Right cardiac atrium (tissue), 5 donors: ENCODE results near the gene PICALM. TPM values are rescaled to one million over a fixed set of nuclear protein-coding genes. Genes with fewer than 3 reads are reported as not detected.
"Not testable (repeated sequence)": the region's sequence is repeated elsewhere in the genome, so short reads cannot be mapped to it uniquely, and the experiment has no call there.

Experiments
- ATAC-seq, 2 donors: fragments of 200-7000 bp; cut with Tn5 transposase; one replicate each; pipeline versions ENCODE4 v1.8.0 to v1.9.1; 2020; ENCODE audit warnings: moderate library complexity in 2 of 2, mild to moderate bottlenecking in 1 of 2
- DNase-seq, 3 donors: peaks; one replicate each; pipeline ENCODE4 v3.0.0-alpha.2; 2020
- H3K27ac ChIP-seq: one replicate; pipeline ENCODE4 v1.5.1; 2013; ENCODE audit warnings: mild to moderate bottlenecking, low read length, control low read depth, moderate library complexity
- H3K27me3 ChIP-seq: one replicate; pipeline ENCODE4 v1.6.1; 2013; ENCODE audit not compliant: control insufficient read depth, insufficient read depth
- H3K4me1 ChIP-seq: one replicate; pipeline ENCODE4 v1.6.1; 2013; ENCODE audit warnings: low read length; ENCODE audit not compliant: control insufficient read depth, insufficient read depth
- H3K4me3 ChIP-seq: one replicate; pipeline ENCODE4 v1.5.1; 2013; ENCODE audit warnings: low read length, control low read depth
- H3K9me3 ChIP-seq: one replicate; pipeline ENCODE4 v1.6.1; 2013; ENCODE audit warnings: low read length; ENCODE audit not compliant: control insufficient read depth
- WGBS: extraction: QIAGEN DNeasy Blood & Tissue Kit; methylation state at CpG from one replicate; pipeline ENCODE4 v1.1.7; 2013; 5-methylcytosine and 5-hydroxymethylcytosine counted together
- intact Hi-C, 4 donors: fragments of 100-400 bp; cut with DNase I; formaldehyde crosslinking; loops; one replicate each; pipeline versions ENCODE4 v1.11.0 to v1.14.0; 2022 to 2023
- polyA plus RNA-seq: library from polyadenylated mRNA; stranded (reverse); fragments of 200-250 nt; gene quantifications from one replicate; pipeline ENCODE4 v1.2.3, GENCODE V29; 2013
- total RNA-seq, 4 donors: library from RNA; stranded (reverse); fragmentation: NEBNext Ultra II Directional; extraction: Animal tissue kit (Norgen Biotek cat#: 25700); gene quantifications; one replicate each; pipeline ENCODE4 v1.2.1, GENCODE V29; 2021
- donor health status: healthy with polysubstance abuse.
- donor health status: DM: no; HTN: yes; CAD: no.
- donor health status: DM: no; HTN: no; CAD: no.
- donor health status: DM: no; HTN: yes; CAD: no; lungs with severe emphysema.
- donor health status: DM: yes; HTN: yes; CAD: no.

PICALM gene
- total and polyA plus RNA-seq, 5 donors, result 62.8 to 298 (median 175) TPM

DNA sequence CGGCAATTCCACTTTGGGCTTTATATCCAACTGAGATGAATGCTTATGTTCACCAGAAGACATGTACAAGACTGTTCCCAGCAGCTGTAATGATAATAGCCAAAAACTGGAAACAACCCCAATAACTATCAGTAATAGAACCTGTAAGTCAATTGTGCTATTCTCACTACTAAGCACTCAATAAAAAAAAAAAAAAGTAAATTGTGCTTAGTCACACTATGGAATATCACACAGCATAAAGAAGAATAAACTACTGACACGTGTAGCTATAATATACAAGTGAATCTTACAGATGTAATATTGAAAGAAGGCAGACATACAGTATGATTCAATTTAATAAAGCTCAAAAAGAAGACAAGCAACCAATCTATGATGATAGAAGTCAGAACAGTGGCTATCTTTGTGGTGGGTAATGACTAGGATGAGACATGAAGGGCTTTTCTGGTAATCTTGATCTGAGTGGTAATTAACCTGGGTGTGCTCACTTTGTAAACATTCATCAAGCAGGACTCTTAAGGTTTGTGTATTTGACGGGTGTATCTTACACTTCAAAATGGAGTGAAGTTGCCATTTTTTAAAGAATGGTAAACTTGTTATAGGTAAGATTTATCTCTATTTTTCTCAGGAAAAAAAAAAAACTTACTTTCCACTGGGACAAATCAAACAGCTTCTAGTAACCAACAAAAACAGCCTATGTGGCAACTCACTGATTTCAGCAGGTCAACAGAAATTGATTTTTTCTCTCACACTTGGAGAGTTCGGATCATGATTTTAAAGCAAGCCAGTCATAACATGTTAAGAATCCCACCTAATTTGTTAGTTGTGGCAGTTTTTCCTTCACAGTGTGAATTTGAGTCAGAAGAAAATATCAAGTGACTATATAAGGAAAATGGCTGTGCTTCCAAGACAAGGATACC lies 129.5 kb downstream of the PICALM start:
- Histone ChIP-seq H3K9me3 (no peaks in the 10 kb centered on the region), H3K27ac (no peak overlapping the region), H3K27me3 (no peaks in the 10 kb centered on the region), H3K4me1 (no peaks in the 10 kb centered on the region), H3K4me3 (no peak overlapping the region)
- WGBS, result 85% methylated on average over 4 of the region's 4 CpGs
- ATAC-seq, result no peak
- DNase-seq, result no peak
- intact Hi-C loops, result loop anchor here (2.0 to 10.0 kb wide), 5 partner anchors 75 to 353 kb away; no protein-coding TSS in a partner anchor

DNA sequence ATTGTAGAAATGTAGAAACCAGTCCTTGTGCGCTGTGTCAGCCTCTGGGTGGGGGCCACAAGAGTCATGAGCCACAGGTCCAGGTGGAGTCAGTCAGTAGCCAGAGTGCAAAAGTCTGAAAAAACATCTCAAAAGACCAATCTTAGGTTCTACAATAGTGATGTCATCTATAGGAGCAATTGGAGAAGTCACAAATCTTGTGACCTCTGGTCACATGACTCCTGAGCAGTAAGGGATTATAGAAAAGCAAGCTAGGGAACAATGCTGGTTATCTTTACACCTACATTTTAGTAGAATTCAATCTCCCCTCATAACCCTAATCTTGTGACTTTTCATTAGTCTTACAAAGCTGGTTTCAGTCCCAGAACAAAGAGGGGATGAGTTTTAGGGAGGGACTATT lies 131.0 kb downstream of the PICALM start:
- intact Hi-C loops, result loop anchor here in 1 of 4 donors (5.0 kb wide), 1 partner anchor 279 kb away; no protein-coding TSS in a partner anchor
- Histone ChIP-seq H3K27ac (no peak overlapping the region), H3K4me3 (no peak overlapping the region), H3K4me1 (no peaks in the 10 kb centered on the region), H3K9me3 (no peaks in the 10 kb centered on the region), H3K27me3 (no peaks in the 10 kb centered on the region)
- DNase-seq (no peak), ATAC-seq (no peak)
- 98% methylated on average over 1 of the region's 1 CpG for WGBS

DNA sequence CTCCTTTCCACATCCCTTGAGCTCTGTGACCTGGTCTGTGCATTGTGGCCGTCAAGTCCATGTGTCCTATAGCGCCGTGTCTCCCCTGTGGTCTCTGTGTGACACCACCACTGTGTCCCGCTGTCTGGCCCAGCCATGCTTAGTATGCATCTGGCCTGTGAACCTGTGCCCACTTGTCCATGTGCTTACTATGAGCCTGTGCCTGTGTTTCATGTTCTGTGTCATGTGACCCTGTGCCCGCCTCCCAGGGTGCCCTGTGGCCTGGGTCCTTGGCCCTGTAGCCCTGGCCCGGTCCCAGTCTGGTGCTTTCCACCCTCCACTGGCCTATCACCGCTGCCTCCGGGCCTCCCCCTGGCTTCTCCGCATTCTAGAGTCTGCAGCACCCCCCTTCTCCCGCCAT lies 133.1 kb downstream of the PICALM start:
- ATAC-seq, result peak; percentile 26 to 40
- 91% methylated on average over 10 of the region's 10 CpGs for WGBS
- intact Hi-C loops, result loop anchor here in 1 of 4 donors (5.0 kb wide), 1 partner anchor 282 kb away; no protein-coding TSS in a partner anchor

GRCh38 chr11:85934596-85935169 lies 134.2 kb downstream of the PICALM start:
- H3K4me3 ChIP-seq, result no peak overlapping the region
- no peaks in the 10 kb centered on the region for H3K9me3 ChIP-seq
- DNase-seq (peak; percentile 24 to 66 (median 55)), ATAC-seq (peak in 1 of 2 donors; percentile 46)
- intact Hi-C loops, result loop anchor here in 1 of 4 donors (5.0 kb wide), 1 partner anchor 283 kb away; no protein-coding TSS in a partner anchor
- H3K4me1 ChIP-seq, result no peaks in the 10 kb centered on the region
- 36% methylated on average over 47 of the region's 47 CpGs for WGBS
- H3K27me3 ChIP-seq, result no peaks in the 10 kb centered on the region
- no peak overlapping the region for H3K27ac ChIP-seq

More for the DNA sequence above, 133.1 kb downstream of the PICALM start:
- no peaks in the 10 kb centered on the region for H3K9me3 ChIP-seq
- H3K27ac ChIP-seq, result no peak overlapping the region
- DNase-seq, result peak in 1 of 3 donors; percentile 39
- H3K4me1 ChIP-seq, result no peaks in the 10 kb centered on the region
- no peaks in the 10 kb centered on the region for H3K27me3 ChIP-seq
- H3K4me3 ChIP-seq, result no peak overlapping the region

- Histone ChIP-seq H3K4me3 (no peak overlapping the region), H3K4me1 (no peaks in the 10 kb centered on the region), H3K27me3 (no peaks in the 10 kb centered on the region), H3K27ac (no peak overlapping the region), H3K9me3 (no peaks in the 10 kb centered on the region)
- no peak for DNase-seq
- ATAC-seq, result no peak
- WGBS, result 88% methylated on average over 11 of the region's 11 CpGs
- intact Hi-C loops, result no loop called here
Measured at GRCh38 chr11:85930879-85931366, 138.0 kb downstream of the PICALM start.

GRCh38 chr11:85926653-85927214 lies 142.2 kb downstream of the PICALM start:
- H3K4me1 ChIP-seq, ATAC-seq, intact Hi-C loops, DNase-seq, H3K27me3 ChIP-seq, H3K4me3 ChIP-seq, H3K9me3 ChIP-seq, H3K27ac ChIP-seq: not testable (repeated sequence)
- WGBS, result 78% methylated on average over 2 of the region's 2 CpGs

- DNase-seq (no peak), ATAC-seq (no peak)
- intact Hi-C loops, result no loop called here
- no peak overlapping the region for H3K27ac ChIP-seq
- H3K4me3 ChIP-seq, result no peak overlapping the region
- H3K4me1 ChIP-seq, result no peaks in the 10 kb centered on the region
- H3K27me3 ChIP-seq, result no peaks in the 10 kb centered on the region
- H3K9me3 ChIP-seq, result no peaks in the 10 kb centered on the region
- WGBS, result 85% methylated on average over 1 of the region's 1 CpG
Measured at GRCh38 chr11:85923455-85923854, 145.4 kb downstream of the PICALM start.

DNA sequence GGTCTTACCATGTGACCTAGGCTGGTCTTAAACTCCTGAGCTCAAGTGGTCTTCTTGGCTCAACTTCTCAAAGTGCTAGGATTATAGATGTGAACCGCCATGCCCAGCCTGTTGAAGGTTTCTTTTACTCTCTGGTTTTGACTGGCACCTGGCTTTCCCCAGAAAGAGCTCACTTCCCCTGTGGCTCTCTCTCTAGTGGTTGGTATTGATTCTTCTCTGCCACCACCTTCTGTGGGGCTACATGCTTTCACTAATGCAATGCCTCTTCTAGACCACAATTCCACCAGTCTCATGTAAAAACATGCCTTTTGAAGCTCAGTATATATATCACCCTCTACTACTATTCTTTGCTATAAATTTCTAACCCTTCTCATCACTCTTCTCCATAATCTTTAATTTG lies 146.5 kb downstream of the PICALM start:
- 95% methylated on average over 1 of the region's 1 CpG for WGBS
- Histone ChIP-seq H3K4me1 (no peaks in the 10 kb centered on the region), H3K9me3 (no peaks in the 10 kb centered on the region), H3K27ac (no peak overlapping the region), H3K27me3 (no peaks in the 10 kb centered on the region), H3K4me3 (no peak overlapping the region)
- intact Hi-C loops, result no loop called here
- no peak for ATAC-seq
- no peak for DNase-seq

DNA sequence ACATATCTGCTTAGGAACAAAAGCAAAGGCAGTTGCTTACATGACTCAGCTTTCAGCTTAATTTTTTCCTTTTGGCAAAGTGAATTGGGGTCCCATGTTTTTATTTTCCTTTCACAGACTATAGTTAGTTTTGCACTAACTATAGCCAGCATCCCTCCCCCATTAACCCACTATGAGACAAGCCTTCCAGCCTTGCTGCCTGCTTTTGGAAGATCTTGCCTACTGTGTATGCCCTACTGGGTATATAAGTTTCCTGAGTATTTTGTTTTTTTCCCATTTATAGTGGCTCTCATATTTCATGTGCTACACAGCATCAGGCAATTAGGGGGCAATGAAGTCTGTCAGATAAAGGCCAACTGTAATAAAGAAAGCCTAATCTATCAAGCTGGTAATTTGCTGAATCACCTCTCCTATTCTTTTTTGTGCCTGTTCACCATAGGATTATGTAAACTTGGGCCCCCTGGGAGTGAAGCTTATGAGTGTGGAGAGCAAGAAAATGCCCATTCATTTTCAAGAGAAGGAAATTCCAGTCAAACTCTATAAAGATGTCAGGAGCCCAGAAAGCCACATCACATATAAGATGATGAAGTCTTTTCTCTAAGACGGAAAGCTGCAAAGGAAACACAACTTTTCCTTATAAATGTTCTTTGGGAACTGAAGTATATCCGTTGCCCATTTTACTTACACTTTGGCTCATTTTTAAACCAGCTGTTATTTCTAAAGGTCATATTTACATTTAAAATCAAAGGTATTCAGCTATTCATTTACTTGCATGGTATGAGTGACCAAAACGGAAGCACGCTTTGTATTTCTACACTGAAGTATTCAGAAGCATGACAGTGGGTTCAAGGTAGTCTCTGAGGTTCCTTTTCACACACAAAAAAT lies 149.7 kb downstream of the PICALM start:
- WGBS, result 80% methylated on average over 4 of the region's 4 CpGs
- DNase-seq, result no peak
- intact Hi-C loops, result no loop called here
- H3K4me1 ChIP-seq, result no peaks in the 10 kb centered on the region
- no peak for ATAC-seq
- H3K4me3 ChIP-seq, result no peak overlapping the region
- H3K9me3 ChIP-seq, result no peaks in the 10 kb centered on the region
- H3K27ac ChIP-seq, result no peak overlapping the region
- H3K27me3 ChIP-seq, result no peaks in the 10 kb centered on the region

GRCh38 chr11:85914425-85914824 lies 154.5 kb downstream of the PICALM start:
- Histone ChIP-seq H3K4me3 (no peak overlapping the region), H3K9me3 (no peaks in the 10 kb centered on the region), H3K27me3 (no peaks in the 10 kb centered on the region), H3K27ac (no peak overlapping the region), H3K4me1 (no peaks in the 10 kb centered on the region)
- DNase-seq, result no peak
- 86% methylated on average over 6 of the region's 6 CpGs for WGBS
- intact Hi-C loops, result no loop called here
- ATAC-seq, result no peak
